Central memory CD8-positive, alpha-beta T cell (primary cell): ENCODE data around the gene CKB.

Source experiments
- ATAC-seq: fragments of 150-1000 bp; cut with Tn5 transposase; replicated peaks from 2 replicates; pipeline ENCODE4 v1.10.0; 2022; ENCODE audit warnings: mild to moderate bottlenecking, moderate FRiP score, moderate number of reproducible peaks; ENCODE audit not compliant: poor library complexity, severe bottlenecking; ENCODE audit errors: extremely low read depth
- DNase-seq, 2 donors: peaks; one replicate each; pipeline ENCODE4 v3.0.0; 2021; ENCODE audit warnings: low spot score in 2 of 2
- H3K27ac Mint-ChIP-seq: one replicate; pipeline ENCODE4 v1.8.0; 2022; ENCODE audit warnings: low read depth, mild to moderate bottlenecking, moderate library complexity, mixed read lengths
- H3K27me3 Mint-ChIP-seq: one replicate; pipeline ENCODE4 v1.8.0; 2022; ENCODE audit warnings: mixed read lengths
- H3K36me3 Mint-ChIP-seq: one replicate; pipeline ENCODE4 v1.8.0; 2022; ENCODE audit warnings: mild to moderate bottlenecking, moderate library complexity, mixed read lengths; ENCODE audit not compliant: insufficient read depth
- H3K4me1 Mint-ChIP-seq: one replicate; pipeline ENCODE4 v1.8.0; 2022; ENCODE audit warnings: mixed read lengths
- H3K4me3 Mint-ChIP-seq: one replicate; pipeline ENCODE4 v1.8.0; 2022; ENCODE audit warnings: mild to moderate bottlenecking, moderate library complexity, mixed read lengths
- H3K9me3 Mint-ChIP-seq: one replicate; pipeline ENCODE4 v1.8.0; 2022; ENCODE audit warnings: mixed read lengths

CKB gene

DNA sequence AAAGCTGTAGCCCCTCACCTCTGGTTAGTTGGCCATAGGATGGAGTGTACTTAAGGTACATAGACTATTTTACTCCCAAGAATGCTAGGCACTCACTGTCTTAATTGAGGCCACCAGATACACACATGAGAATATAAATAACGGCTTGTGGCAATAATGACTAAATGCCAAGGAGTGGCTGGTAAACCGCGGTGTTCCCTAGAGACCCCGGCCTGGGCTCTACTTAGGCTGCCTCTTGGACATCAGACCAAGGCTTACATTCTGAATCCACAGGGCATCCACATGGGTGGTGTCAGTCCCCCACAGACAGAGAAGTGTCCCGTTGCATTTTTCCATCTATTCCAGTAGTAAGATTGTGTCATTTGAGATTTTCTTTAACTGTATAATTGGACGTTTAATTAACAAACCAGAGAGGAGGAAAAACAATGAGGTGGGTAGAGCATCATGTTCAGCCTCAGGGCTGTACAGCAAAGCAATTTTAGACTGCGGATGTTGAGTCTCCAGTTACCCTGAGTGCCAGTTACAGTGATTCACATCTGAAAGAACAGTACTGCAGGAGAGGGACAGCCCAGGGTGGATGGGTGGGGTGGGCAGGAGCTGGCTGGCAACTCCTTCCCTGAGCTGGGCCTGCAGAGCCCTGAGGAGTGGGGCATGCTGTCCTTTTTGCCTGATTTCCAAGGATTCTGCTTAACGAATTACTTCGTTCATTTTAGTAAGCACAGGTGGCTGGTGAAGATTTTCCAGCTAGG, 20.5 kb downstream of the CKB start:
- ATAC-seq, result no peak
- Mint-ChIP-seq H3K4me3 (no peak overlapping the region), H3K36me3 (peaks cover 64% of the 10 kb centered on the region), H3K4me1 (peaks cover 10% of the 10 kb centered on the region), H3K27ac (no peak overlapping the region), H3K9me3 (no peaks in the 10 kb centered on the region), H3K27me3 (no peaks in the 10 kb centered on the region)
- no peak for DNase-seq

DNA sequence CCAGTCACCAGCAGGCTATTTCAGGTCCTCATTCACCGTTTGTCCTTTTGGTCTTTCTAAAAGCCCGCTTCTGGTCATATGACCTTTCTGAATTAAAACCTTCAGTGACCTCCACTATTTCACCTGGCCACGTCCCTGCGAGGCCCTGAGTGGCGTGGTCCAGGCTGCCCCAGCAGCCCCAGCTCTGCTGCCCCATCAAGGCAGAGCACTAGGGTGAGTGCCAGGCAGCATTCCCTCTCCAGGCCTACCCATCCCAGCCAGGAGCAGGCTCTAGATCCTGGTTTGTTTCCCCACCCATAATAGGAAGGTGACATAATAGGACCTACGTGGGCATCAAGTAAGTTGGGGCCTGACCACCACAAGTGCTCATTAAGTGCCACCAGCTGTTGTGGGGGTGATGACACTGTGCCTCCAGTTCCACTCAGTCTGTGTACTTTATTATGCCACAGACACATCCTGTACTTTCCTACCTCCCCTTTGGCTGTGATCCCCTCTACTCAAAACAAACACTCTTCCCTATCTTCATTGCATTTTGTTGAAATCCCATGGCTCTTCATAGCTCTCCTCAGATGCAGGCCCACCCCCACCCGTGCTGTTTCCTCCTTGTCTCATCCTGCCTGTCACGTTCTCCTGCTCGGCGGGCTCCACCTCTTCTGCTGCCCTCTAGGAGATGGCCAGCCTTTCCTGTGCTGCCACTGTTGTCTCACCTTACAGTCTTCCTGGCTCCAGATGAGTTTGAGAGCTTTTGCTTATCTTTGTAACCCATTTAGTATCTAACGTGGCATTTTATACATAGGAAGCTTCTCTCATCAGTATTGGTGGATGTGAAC, 21.4 kb downstream of the CKB start:
- no peak overlapping the region for H3K27ac Mint-ChIP-seq

DNA sequence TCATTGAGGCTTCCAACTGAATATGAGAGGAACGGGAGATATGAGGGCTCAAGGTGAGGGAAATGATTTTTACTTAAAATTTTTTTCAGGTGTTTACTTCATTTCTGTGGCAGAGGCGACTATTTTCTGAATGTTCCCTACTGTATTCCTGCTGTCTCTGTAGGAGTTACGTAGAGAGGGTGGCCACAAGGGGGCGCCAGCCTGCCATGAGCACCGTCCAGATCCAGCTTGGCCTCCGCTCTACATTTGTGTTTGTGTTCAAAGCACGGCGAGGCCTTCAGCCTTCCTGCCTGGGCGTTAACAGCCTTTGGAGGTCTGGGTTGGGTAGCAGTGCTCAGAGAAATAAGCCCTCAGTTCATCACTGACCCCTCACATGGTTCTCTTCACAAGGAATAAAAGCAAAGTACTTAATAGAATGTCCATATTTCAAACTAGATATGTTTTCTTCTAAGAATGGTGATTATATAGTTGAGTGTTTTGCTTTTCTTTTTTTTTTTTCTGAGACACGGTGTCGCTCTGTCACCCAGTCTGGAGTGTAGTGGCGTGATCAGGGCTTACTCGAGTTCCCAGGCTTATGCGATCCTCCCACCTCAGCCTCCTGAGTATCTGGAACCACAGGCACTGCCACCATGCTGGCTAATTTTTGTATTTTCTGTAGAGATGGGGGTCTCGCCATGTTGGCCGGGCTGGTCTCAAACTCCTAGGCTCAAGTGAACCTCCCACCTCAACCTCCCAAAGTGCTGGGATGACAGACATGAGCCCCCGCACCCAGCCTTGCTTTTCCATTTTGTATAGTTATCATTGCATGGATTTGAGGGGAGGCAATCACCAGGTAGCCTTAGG, 22.3 kb downstream of the CKB start:
- H3K36me3 Mint-ChIP-seq, result peaks cover 61% of the 10 kb centered on the region
- DNase-seq (peak; percentile 53 to 69), ATAC-seq (peak; percentile 82)
- H3K27me3 Mint-ChIP-seq, result no peaks in the 10 kb centered on the region
- H3K9me3 Mint-ChIP-seq, result no peaks in the 10 kb centered on the region
- H3K4me1 Mint-ChIP-seq, result peaks cover 10% of the 10 kb centered on the region
- H3K27ac Mint-ChIP-seq, result no peak overlapping the region
- H3K4me3 Mint-ChIP-seq, result no peak overlapping the region

More for the DNA sequence above, 21.4 kb downstream of the CKB start:
- Mint-ChIP-seq H3K4me3 (no peak overlapping the region), H3K27me3 (no peaks in the 10 kb centered on the region), H3K36me3 (peaks cover 61% of the 10 kb centered on the region), H3K4me1 (peaks cover 10% of the 10 kb centered on the region), H3K9me3 (no peaks in the 10 kb centered on the region)
- DNase-seq (no peak), ATAC-seq (no peak)

DNA sequence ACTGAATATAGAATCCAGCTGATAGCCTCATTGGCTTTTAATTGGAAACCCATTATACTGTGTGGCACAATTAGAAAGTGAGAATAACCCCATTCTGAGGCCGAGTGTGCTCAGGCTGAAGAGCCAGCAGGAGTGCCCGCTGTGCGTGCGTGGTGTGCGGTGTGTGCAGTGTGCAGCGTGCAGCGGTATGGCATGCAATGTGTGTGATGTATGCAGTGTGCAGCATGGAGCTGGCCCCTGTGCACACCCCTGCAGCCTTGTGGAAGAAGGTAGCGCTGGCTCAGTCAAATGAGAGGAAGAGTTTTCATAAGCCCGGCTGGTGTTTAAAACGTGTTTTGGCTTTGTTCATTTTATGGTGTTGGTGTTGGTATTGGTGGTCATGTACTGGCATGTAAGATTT, 22.9 kb downstream of the CKB start:
- Mint-ChIP-seq H3K27ac (no peak overlapping the region), H3K36me3 (peaks cover 61% of the 10 kb centered on the region), H3K4me3 (no peak overlapping the region), H3K27me3 (no peaks in the 10 kb centered on the region), H3K4me1 (peaks cover 10% of the 10 kb centered on the region), H3K9me3 (no peaks in the 10 kb centered on the region)
- DNase-seq (no peak), ATAC-seq (no peak)

DNA sequence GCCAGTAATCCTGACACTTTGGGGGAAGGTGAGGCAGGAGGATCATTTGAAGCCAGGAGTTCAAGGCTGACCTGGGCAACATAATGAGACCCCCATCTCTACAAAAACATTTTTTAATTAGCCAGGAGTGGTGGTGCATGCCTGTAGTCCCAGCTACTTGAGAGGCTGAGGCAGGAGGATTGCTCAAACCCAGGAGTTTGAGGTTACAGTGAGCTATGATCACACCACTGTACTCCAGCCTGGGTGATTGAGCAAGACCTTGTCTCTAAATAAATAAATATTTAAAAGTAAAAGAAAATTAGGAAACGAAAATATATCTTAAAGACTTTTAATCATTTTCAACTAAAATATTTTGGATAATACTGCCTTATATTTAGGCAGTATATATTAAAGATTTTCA, 25.9 kb downstream of the CKB start:
- Mint-ChIP-seq H3K36me3 (peaks cover 58% of the 10 kb centered on the region), H3K4me3 (no peak overlapping the region), H3K9me3 (no peaks in the 10 kb centered on the region), H3K27me3 (no peaks in the 10 kb centered on the region), H3K27ac (no peak overlapping the region), H3K4me1 (peaks cover 10% of the 10 kb centered on the region)
- no peak for DNase-seq
- ATAC-seq, result no peak

DNA sequence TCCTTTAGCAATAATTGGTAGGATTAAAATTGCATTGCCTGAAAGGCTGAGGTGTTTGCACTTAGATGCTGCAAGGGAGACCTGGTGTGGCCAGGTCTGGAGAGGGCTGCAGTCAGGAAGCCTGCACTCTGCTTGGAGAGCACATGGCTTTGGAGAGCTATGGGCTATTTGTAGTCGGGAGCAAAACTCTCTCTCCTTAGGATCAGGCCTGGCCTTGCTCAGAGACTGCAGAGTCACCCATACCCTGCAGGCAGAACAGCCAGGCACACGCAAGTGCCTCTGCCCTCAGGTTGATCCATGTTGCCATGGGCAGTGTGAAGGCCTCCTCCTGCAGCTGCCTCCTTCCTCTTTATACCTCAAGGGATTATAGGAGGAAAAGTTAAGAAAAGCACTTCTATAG, 26.8 kb downstream of the CKB start:
- no peak for DNase-seq
- ATAC-seq, result no peak
- peaks cover 10% of the 10 kb centered on the region for H3K4me1 Mint-ChIP-seq
- peaks cover 62% of the 10 kb centered on the region for H3K36me3 Mint-ChIP-seq
- no peaks in the 10 kb centered on the region for H3K9me3 Mint-ChIP-seq
- H3K27me3 Mint-ChIP-seq, result no peaks in the 10 kb centered on the region
- no peak overlapping the region for H3K27ac Mint-ChIP-seq
- H3K4me3 Mint-ChIP-seq, result no peak overlapping the region

DNA sequence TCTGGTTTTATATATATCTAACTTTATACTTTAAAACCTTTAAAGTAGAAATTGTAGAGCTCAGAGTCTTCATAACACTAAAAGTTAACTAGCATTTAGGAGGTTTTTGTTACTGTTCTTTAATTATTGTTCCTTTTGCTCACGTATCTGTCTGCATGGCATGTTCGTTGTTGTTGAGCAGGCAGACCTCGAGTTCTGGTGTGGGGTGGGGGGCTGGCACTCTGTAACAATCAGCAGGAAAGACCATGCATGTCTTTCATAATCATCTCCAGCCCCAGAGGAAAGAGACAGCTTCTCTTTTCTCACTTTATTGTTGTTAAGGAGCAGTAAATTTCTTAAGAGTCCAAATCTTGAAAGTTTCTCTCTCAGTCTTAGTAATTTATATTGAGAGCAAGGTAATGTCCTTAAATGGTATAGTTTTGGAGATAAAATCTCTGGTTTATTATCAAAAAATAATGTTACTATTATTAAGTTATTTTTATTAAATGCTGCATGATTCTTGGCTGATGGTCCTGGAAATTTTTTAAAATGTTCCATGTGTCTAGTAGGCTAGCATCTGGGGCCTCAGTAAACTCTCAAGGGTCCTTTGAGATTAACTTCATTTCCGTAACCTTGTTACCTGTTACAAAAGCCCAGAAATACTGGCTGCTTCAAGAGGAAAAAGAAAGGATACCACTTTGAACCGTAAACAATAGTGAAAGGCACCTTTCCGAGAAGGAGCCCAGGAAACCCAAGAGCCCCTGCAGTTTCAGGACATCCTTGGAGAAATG, 30.3 kb downstream of the CKB start:
- no peaks in the 10 kb centered on the region for H3K9me3 Mint-ChIP-seq
- no peaks in the 10 kb centered on the region for H3K27me3 Mint-ChIP-seq
- peaks cover 60% of the 10 kb centered on the region for H3K36me3 Mint-ChIP-seq
- no peak overlapping the region for H3K4me3 Mint-ChIP-seq
- H3K4me1 Mint-ChIP-seq, result no peaks in the 10 kb centered on the region
- no peak overlapping the region for H3K27ac Mint-ChIP-seq
- ATAC-seq, result no peak
- DNase-seq, result no peak

DNA sequence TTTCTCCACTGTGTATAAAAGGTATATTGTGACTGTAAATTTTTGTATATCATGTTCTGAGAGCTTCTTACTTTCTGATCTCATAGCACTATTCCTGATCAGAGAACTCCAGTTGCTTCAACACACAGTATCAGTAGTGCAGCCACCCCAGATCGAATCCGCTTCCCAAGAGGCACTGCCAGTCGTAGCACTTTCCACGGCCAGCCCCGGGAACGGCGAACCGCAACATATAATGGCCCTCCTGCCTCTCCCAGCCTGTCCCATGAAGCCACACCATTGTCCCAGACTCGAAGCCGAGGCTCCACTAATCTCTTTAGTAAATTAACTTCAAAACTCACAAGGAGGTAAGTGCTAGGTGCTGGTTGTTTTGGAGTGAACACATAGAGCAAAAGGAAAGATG, 30.9 kb downstream of the CKB start:
- no peak for ATAC-seq
- no peak overlapping the region for H3K4me3 Mint-ChIP-seq
- no peaks in the 10 kb centered on the region for H3K9me3 Mint-ChIP-seq

DNA sequence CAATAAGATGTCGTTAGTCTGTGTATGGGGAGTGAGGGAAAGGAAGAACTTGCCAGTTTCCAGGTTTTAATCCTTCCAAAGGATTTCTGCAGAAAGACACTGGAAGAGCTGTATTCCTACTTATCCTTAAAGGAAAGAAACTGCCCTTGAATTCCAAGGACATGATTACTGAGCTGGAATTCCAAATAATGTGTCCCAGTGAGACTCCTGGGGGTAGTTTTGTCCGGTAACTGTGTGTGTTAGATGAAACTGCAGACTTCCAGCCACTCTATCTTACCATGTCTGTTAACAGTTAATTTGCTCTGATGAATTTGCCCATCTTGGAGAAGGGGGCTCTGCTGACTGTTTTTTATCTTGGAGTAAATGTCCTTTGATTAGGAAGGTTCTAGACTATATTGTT, 33.0 kb downstream of the CKB start:
- Mint-ChIP-seq H3K4me1 (no peaks in the 10 kb centered on the region), H3K9me3 (no peaks in the 10 kb centered on the region), H3K27ac (peak overlapping the region; percentile 54), H3K36me3 (peaks cover 47% of the 10 kb centered on the region), H3K27me3 (no peaks in the 10 kb centered on the region), H3K4me3 (no peak overlapping the region)
- no peak for ATAC-seq
- no peak for DNase-seq

More for the DNA sequence above, 30.9 kb downstream of the CKB start:
- H3K36me3 Mint-ChIP-seq, result peaks cover 58% of the 10 kb centered on the region
- no peaks in the 10 kb centered on the region for H3K4me1 Mint-ChIP-seq
- H3K27ac Mint-ChIP-seq, result no peak overlapping the region
- no peaks in the 10 kb centered on the region for H3K27me3 Mint-ChIP-seq
- DNase-seq, result no peak

DNA sequence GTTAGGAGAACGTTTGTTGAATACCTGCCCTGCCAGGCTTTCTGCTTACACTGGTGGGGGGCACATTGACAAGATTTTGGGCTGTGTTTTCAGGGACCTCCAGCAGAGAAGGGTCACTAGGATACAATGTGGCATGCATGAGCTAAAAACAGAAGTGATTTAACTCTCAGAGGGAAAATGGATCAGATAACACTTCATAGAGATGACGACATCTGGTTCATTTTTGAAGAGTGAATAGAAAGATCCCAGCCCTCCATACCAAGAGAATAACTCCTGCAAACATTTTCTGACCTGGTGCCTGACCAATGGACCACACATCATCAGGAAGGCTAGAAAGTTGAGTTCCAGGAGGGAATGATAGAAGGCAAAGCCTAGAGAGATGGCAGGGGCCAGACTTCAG, 33.7 kb downstream of the CKB start:
- no peak for DNase-seq
- Mint-ChIP-seq H3K27ac (peak overlapping the region; percentile 54), H3K36me3 (peaks cover 42% of the 10 kb centered on the region), H3K4me1 (no peaks in the 10 kb centered on the region), H3K9me3 (no peaks in the 10 kb centered on the region), H3K4me3 (no peak overlapping the region), H3K27me3 (no peaks in the 10 kb centered on the region)
- ATAC-seq, result no peak

DNA sequence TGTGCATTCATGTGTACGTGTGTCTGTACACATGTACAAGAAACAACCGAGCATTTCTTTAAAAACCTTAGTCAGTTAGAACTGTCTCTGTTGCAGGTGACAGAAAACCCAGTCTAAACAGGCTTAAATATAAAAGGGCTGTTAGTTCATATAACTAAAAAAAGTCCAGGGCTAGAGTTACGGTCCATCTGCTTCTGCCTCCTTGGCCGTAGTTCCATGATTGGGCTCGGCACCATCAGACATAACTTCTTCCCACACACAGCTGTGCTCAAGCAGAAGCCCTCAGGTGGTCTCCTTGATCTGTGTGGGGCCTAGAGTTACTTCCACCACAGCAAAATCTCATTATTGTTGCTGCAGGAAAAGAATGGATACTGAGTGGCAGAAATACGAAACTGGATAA, 34.6 kb downstream of the CKB start:
- ATAC-seq (no peak), DNase-seq (no peak)
- Mint-ChIP-seq H3K4me3 (no peak overlapping the region), H3K27me3 (no peaks in the 10 kb centered on the region), H3K9me3 (no peaks in the 10 kb centered on the region), H3K4me1 (no peaks in the 10 kb centered on the region), H3K27ac (no peak overlapping the region), H3K36me3 (peaks cover 38% of the 10 kb centered on the region)

DNA sequence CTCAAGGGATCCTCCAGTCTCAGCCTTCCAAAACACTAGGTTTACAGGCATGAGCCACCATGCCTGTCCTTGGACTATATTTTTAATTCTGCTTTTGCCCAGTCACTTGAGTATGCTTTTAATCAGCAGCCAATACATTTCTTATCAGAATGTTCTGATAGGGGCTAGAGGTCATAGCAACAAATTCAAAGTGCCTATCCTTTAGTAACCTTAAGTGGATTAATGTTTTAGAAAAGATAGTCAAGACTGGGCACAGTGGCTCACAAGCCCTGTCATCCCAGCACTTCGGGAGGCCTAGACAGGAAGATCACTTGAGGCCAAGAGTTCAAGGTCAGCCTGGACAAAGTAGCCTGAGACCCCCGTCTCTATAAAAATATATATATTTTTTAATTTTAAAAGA, 37.1 kb downstream of the CKB start:
- H3K27me3 Mint-ChIP-seq, result no peaks in the 10 kb centered on the region
- no peak overlapping the region for H3K4me3 Mint-ChIP-seq
- no peaks in the 10 kb centered on the region for H3K9me3 Mint-ChIP-seq
- no peak for ATAC-seq
- peaks cover 5% of the 10 kb centered on the region for H3K4me1 Mint-ChIP-seq
- peaks cover 45% of the 10 kb centered on the region for H3K36me3 Mint-ChIP-seq
- no peak for DNase-seq
- H3K27ac Mint-ChIP-seq, result no peak overlapping the region
